H9 (cell line): ENCODE results near the gene NUP214. TPM values are rescaled to one million over a fixed set of nuclear protein-coding genes. Genes with fewer than 3 reads are reported as not detected.

Experiments
- DNase-seq: peaks from one replicate; pipeline ENCODE4 v3.0.0-alpha.2; 2017
- H2AFZ ChIP-seq: one replicate; pipeline ENCODE4 v1.6.1; 2013; ENCODE audit warnings: mild to moderate bottlenecking, low read length, control low read depth, moderate library complexity
- H2AK5ac ChIP-seq: 2 replicates; pipeline ENCODE4 v1.6.1; 2013; ENCODE audit warnings: low read length, control low read depth, mixed read lengths; ENCODE audit not compliant: insufficient read length
- H2BK120ac ChIP-seq: one replicate; pipeline ENCODE4 v1.6.1; 2013; ENCODE audit warnings: low read depth, mild to moderate bottlenecking, low read length, control low read depth, inconsistent platforms; ENCODE audit not compliant: poor library complexity, severe bottlenecking
- H2BK12ac ChIP-seq: 2 replicates; pipeline ENCODE4 v1.6.1; 2013; ENCODE audit warnings: low read length, control low read depth, mixed read lengths, low read depth; ENCODE audit not compliant: insufficient read length
- H2BK15ac ChIP-seq: 2 replicates; pipeline ENCODE4 v1.6.1; 2013; ENCODE audit warnings: low read depth, low read length, control low read depth
- H2BK20ac ChIP-seq: one replicate; pipeline ENCODE4 v1.6.1; 2013; ENCODE audit warnings: low read depth, mild to moderate bottlenecking, low read length, control low read depth, inconsistent platforms; ENCODE audit not compliant: poor library complexity, severe bottlenecking
- H2BK5ac ChIP-seq: 2 replicates; pipeline ENCODE4 v1.6.1; 2013; ENCODE audit warnings: low read length, control low read depth, mixed read lengths; ENCODE audit not compliant: insufficient read length
- H3K14ac ChIP-seq: 2 replicates; pipeline ENCODE4 v1.6.1; 2013; ENCODE audit warnings: low read length, control low read depth; ENCODE audit not compliant: insufficient read depth
- H3K18ac ChIP-seq: 2 replicates; pipeline ENCODE4 v1.6.1; 2013; ENCODE audit warnings: low read depth, mild to moderate bottlenecking, mixed read lengths, low read length, control low read depth; ENCODE audit not compliant: insufficient read length
- H3K23ac ChIP-seq: 2 replicates; pipeline ENCODE4 v1.6.1; 2013; ENCODE audit warnings: low read length, control low read depth, mixed read lengths, low read depth; ENCODE audit not compliant: insufficient read length
- H3K23me2 ChIP-seq: 2 replicates; pipeline ENCODE4 v1.6.1; 2013; ENCODE audit warnings: low read depth, mild to moderate bottlenecking, mixed read lengths, low read length, control low read depth; ENCODE audit not compliant: insufficient read length, poor library complexity, severe bottlenecking
- H3K27ac ChIP-seq: 2 replicates; pipeline ENCODE4 v1.5.1; 2013; ENCODE audit warnings: low read length, control low read depth, mixed read lengths, low read depth; ENCODE audit not compliant: insufficient read length
- H3K27me3 ChIP-seq: 2 replicates; pipeline ENCODE4 v1.6.1; 2013; ENCODE audit warnings: low read length, control low read depth, inconsistent platforms; ENCODE audit not compliant: insufficient read depth
- H3K4ac ChIP-seq: 2 replicates; pipeline ENCODE4 v1.6.1; 2013; ENCODE audit warnings: low read depth, mild to moderate bottlenecking, control low read depth, inconsistent platforms, low read length, moderate library complexity
- H3K4me1 ChIP-seq: 2 replicates; pipeline ENCODE4 v1.6.1; 2013; ENCODE audit warnings: low read length, control low read depth, inconsistent platforms; ENCODE audit not compliant: insufficient read depth
- H3K4me2 ChIP-seq: 2 replicates; pipeline ENCODE4 v1.6.1; 2013; ENCODE audit warnings: low read length, control low read depth, mixed read lengths; ENCODE audit not compliant: insufficient read length, insufficient read depth
- H3K56ac ChIP-seq: 2 replicates; pipeline ENCODE4 v1.6.1; 2013; ENCODE audit warnings: low read depth, mild to moderate bottlenecking, mixed read lengths, low read length, control low read depth; ENCODE audit not compliant: insufficient read length
- H3K79me1 ChIP-seq: 2 replicates; pipeline ENCODE4 v1.6.1; 2013; ENCODE audit warnings: low read depth, mild to moderate bottlenecking, moderate library complexity, low read length, control low read depth, inconsistent platforms; ENCODE audit not compliant: insufficient read depth, poor library complexity, severe bottlenecking
- H3K79me2 ChIP-seq: 2 replicates; pipeline ENCODE4 v1.6.1; 2013; ENCODE audit warnings: low read length, control low read depth, inconsistent platforms; ENCODE audit not compliant: insufficient read depth
- H3K9ac ChIP-seq: 2 replicates; pipeline ENCODE4 v1.6.1; 2013; ENCODE audit warnings: low read length, control low read depth, mixed read lengths; ENCODE audit not compliant: insufficient read length; ENCODE audit errors: extremely low read depth
- H3K9me3 ChIP-seq: one replicate; pipeline ENCODE4 v1.6.1; 2013; ENCODE audit warnings: low read depth, low read length, inconsistent platforms; ENCODE audit not compliant: control insufficient read depth
- H3T11ph ChIP-seq: one replicate; pipeline ENCODE4 v1.6.1; 2013; ENCODE audit warnings: mild to moderate bottlenecking, low read length, control low read depth, inconsistent platforms
- H4K20me1 ChIP-seq: one replicate; pipeline ENCODE4 v1.6.1; 2013; ENCODE audit not compliant: control insufficient read depth, insufficient read length, insufficient read depth
- H4K5ac ChIP-seq: 2 replicates; pipeline ENCODE4 v1.6.1; 2013; ENCODE audit warnings: low read depth, mild to moderate bottlenecking, mixed read lengths, low read length, control low read depth; ENCODE audit not compliant: insufficient read length
- H4K8ac ChIP-seq: replicated peaks from 2 replicates; pipeline ENCODE4 v1.6.1; 2013; ENCODE audit warnings: low read length, control low read depth, mixed read lengths, low read depth; ENCODE audit not compliant: insufficient read length
- H4K91ac ChIP-seq: 2 replicates; pipeline ENCODE4 v1.6.1; 2013; ENCODE audit warnings: low read depth, mild to moderate bottlenecking, moderate library complexity, mixed read lengths, low read length, control low read depth; ENCODE audit not compliant: insufficient read length
- H3K27ac Mint-ChIP-seq, 3 experiments: 2 replicates in 2 of 3; 3 replicates in 1 of 3; pipeline ENCODE4 v1.8.0; 2020 to 2021; ENCODE audit warnings: mixed read lengths in 3 of 3, mild to moderate bottlenecking in 1 of 3, moderate library complexity in 1 of 3
- H3K27me3 Mint-ChIP-seq: 2 replicates; pipeline ENCODE4 v1.8.0; 2021; ENCODE audit warnings: low read depth, mild to moderate bottlenecking, moderate library complexity, mixed read lengths
- H3K36me3 Mint-ChIP-seq, 3 experiments: 2 replicates in 2 of 3; 3 replicates in 1 of 3; pipeline ENCODE4 v1.8.0; 2020 to 2021; ENCODE audit warnings: low read depth in 3 of 3, mixed read lengths in 3 of 3; ENCODE audit not compliant: insufficient read depth in 1 of 3
- H3K4me1 Mint-ChIP-seq, 2 experiments: 2 replicates each; pipeline ENCODE4 v1.8.0; 2020; ENCODE audit warnings: mixed read lengths in 2 of 2
- H3K4me3 Mint-ChIP-seq, 2 experiments: 2 replicates in 1 of 2; 3 replicates in 1 of 2; pipeline ENCODE4 v1.8.0; 2020 to 2021; ENCODE audit warnings: mild to moderate bottlenecking in 2 of 2, mixed read lengths in 2 of 2, moderate library complexity in 1 of 2
- H3K9me3 Mint-ChIP-seq, 2 experiments: 2 replicates in 1 of 2; 3 replicates in 1 of 2; pipeline ENCODE4 v1.8.0; 2020; ENCODE audit warnings: mild to moderate bottlenecking in 2 of 2, mixed read lengths in 2 of 2, moderate library complexity in 1 of 2
- CTCF ChIP-seq: fragments of 200-600 bp; sonication (generic); conservative IDR thresholded peaks from 3 replicates; pipeline ENCODE4 v1.8.0; 2021; ENCODE audit warnings: antibody characterized with exemption, mild to moderate bottlenecking
- WGBS: extraction: QIAGEN DNeasy Blood & Tissue Kit; methylation state at CpG from one replicate; pipeline ENCODE4 v1.1.7; 2013; ENCODE audit warnings: missing lambda C conversion rate, low lambda C conversion rate, mixed read lengths; ENCODE audit not compliant: insufficient read length; ENCODE audit errors: extremely low coverage; 5-methylcytosine and 5-hydroxymethylcytosine counted together
- total RNA-seq: library from RNA; stranded (reverse); gene quantifications from 2 replicates; pipeline ENCODE4 v1.2.1, GENCODE V29; 2021

The NUP214 gene
- total RNA-seq, 1 experiment from 2014 or later: 53.8 TPM

GRCh38 chr9:131271506-131271931 is 146.1 kb downstream of the NUP214 start:
- H2BK15ac ChIP-seq: no peak overlapping the region
- DNase-seq: no peak
- no CpG with 5 or more reads among the region's 6 CpGs for WGBS
- H4K91ac ChIP-seq: no peak overlapping the region
- H2BK5ac ChIP-seq: no peak overlapping the region
- H3K79me1 ChIP-seq: no peaks in the 10 kb centered on the region
- no peak overlapping the region for H2AK5ac ChIP-seq
- no peaks in the 10 kb centered on the region for H4K20me1 ChIP-seq
- H3K23me2 ChIP-seq: no peaks in the 10 kb centered on the region
- H3T11ph ChIP-seq: no peak overlapping the region
- H3K4me1 ChIP-seq: peaks cover 3% of the 10 kb centered on the region; the same call in 1 of the 2 replicates
- H3K27me3 Mint-ChIP-seq: peaks cover 18% of the 10 kb centered on the region
- H3K23ac ChIP-seq: no peak overlapping the region
- no peak for TF ChIP-seq CTCF
- no peak overlapping the region for H3K56ac ChIP-seq
- H4K8ac ChIP-seq: no peak overlapping the region
- no peak overlapping the region for H2BK12ac ChIP-seq
- H2BK120ac ChIP-seq: no peak overlapping the region
- H3K36me3 Mint-ChIP-seq: no peaks in the 10 kb centered on the region
- no peak overlapping the region; a peak in 1 of 7 replicates for H3K27ac Mint-ChIP-seq
- H3K9me3 Mint-ChIP-seq: no peaks in the 10 kb centered on the region
- H3K4me3 Mint-ChIP-seq: no peak overlapping the region
- no peak overlapping the region for H4K5ac ChIP-seq
- no peak overlapping the region for H3K4ac ChIP-seq
- no peak overlapping the region for H3K27ac ChIP-seq
- H3K9ac ChIP-seq: no peak overlapping the region
- H2AFZ ChIP-seq: no peak overlapping the region
- H3K14ac ChIP-seq: no peak overlapping the region
- H3K4me2 ChIP-seq: no peak overlapping the region
- peaks cover 6% of the 10 kb centered on the region; the same call in 1 of the 2 replicates for H3K27me3 ChIP-seq
- H3K18ac ChIP-seq: no peak overlapping the region
- peaks cover 27 to 42% of the 10 kb centered on the region in 2 experiments for H3K4me1 Mint-ChIP-seq
- no peaks in the 10 kb centered on the region for H3K9me3 ChIP-seq
- H2BK20ac ChIP-seq: no peak overlapping the region
- no peaks in the 10 kb centered on the region for H3K79me2 ChIP-seq
